Stimulated activated CD8-positive, alpha-beta memory T cell treated with anti-CD3 and anti-CD28 coated beads, Interleukin-12 subunit alpha, Interleukin-12 subunit beta, amount 100 ng/mL, for 1 hour (primary cell): ENCODE data around the gene KCNC1.

Experiments used
- DNase-seq: peaks from one replicate; pipeline ENCODE4 v3.0.0-alpha.2; 2020; ENCODE audit warnings: low read depth

Gene KCNC1

GRCh38 chr11:17738151-17738973 is 3.8 kb downstream of the KCNC1 start:
- DNase-seq = no peak

DNA sequence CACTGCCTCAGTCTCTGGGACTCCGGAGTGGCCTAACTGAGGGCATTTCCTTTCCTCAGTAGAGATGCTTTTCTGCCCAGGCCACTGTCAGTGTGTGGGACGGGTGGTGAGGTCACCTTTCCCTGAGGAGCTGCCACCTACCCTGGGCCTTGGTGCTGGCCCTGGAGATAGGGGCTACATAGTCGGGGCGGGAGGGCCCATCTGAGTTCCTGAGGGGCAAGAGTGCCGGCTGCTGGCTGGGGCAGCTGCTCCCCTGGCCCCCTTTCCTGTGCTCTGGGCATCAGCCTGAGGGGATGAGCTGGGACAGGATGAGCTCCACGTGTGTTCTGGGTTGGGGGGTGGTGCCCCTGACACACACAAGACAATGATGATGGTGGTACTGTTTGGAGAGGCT is 5.4 kb downstream of the KCNC1 start:
- DNase-seq = no peak

DNA sequence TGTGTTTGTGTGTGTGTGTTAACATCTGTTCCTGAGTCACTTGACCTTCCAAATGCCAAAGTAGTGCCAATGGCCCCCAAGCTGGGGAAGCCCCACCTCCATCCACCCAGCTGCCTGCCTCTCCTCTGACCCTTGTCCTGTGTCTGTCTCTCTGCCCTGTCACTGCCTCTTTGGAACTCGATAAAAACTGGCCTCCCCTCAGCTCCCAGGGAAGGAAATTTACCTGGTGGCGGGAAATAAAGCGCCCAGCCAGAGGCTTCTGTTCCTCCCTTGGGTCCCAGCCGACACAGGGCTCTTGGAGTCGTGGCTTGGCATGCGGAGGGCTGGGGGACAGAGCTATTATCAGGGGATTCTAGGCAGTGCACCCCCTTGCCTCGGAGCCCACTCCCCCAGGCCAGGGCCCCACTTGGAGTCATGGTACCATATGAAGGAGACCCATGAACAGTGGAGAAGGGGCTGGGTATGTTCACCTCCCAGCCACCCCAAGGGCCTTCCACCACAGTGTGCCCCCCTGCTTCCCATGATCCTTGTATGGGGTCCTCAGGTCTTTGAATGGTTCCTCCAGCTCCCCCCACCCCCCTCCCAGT is 6.2 kb downstream of the KCNC1 start:
- no peak for DNase-seq

GRCh38 chr11:17741487-17741886 is 6.9 kb downstream of the KCNC1 start:
- no peak for DNase-seq

GRCh38 chr11:17742019-17742418 is 7.4 kb downstream of the KCNC1 start:
- DNase-seq = no peak

- DNase-seq = no peak
Observed at GRCh38 chr11:17743026-17743807, 8.6 kb downstream of the KCNC1 start.

DNA sequence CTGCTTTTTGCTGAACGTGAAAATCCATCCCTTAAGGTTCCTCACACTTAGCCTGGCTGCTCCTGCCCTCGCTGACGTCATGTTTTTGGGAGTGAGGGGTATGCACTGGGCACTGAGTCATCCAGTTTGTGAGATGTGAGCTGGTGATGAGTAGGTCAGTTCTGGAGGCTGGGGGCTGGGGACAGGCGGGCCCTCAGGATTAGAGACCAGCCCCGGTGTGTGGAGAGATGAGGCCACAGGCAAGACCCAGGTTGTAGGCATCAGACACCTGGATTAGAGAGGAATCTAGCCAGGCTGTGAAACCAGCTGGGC is 9.2 kb downstream of the KCNC1 start:
- DNase-seq = no peak

DNA sequence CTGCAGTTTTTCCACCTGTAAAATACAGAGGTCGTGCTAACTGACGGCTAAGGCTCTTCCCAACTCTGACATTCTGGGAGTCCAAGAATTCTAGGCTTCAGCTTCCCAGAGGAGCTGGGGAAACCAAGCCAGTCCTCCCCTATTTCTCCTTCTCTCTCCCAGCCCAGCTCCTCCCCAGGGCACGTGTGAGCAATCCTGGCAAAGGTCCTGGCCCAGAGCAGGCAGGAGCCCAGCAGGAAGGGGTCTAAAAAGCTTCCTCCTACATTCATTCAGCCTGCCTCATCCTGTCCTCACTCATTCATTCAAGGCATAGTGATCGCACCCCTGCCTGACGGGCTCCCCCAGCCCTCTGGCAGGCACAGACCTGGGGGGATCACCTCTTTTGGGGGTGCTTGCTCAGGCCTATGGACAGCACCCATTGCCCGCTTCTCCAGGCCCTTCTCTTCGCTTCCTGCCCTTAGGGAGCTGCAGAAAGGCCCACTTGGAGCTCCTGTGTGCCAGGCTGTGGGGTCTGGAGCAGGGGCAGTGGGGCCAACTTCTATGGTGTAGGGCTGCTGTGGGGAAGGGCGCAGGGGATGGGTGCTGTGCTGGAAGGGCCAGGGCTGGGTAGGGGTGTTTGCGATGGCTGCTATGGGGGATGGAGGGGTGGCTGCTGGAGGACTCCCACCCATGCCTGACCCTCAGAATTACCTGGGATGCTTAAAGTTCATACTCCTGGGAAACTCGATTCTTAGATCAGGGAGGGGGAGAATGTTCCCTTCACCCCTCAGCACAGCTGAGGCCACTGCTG is 9.8 kb downstream of the KCNC1 start:
- no peak for DNase-seq

DNA sequence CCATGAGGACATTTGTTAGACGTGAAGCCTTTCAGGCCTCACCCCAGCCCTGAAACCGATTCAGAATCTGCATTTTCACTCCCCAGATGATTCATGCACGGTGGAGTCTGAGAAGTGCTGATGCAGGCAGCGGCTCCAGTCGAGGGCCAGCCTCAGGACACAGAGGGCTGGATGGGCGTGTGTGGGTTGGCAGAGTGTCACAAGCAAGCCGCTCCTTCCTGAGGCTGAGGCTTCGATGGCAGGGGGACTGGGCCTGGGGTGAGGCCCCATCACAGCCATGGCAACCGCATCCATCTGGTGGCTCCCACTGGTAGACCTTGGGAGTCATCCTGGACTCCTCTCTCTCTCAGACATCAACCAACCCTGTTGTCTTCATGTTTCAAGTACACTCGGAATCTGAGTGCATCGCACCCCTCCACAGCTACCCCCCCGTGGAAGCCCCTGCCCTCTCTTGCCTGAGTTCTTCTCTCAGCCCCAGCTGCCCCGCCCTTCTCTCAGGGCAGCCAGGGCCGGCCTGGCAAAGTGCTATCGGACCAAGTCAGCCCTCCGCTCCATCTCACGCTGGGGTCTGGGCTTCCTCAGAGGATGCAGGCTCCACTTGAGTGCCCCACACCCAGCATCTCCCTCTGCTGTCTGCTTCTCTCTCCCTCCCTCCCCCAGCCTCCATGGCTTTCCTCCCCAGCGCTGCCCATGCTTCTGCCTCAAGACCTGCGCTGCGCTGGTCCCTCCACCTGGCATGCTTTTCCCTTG is 10.6 kb downstream of the KCNC1 start:
- no peak for DNase-seq

- no peak for DNase-seq
Observed at GRCh38 chr11:17746096-17746495, 11.5 kb downstream of the KCNC1 start.

DNA sequence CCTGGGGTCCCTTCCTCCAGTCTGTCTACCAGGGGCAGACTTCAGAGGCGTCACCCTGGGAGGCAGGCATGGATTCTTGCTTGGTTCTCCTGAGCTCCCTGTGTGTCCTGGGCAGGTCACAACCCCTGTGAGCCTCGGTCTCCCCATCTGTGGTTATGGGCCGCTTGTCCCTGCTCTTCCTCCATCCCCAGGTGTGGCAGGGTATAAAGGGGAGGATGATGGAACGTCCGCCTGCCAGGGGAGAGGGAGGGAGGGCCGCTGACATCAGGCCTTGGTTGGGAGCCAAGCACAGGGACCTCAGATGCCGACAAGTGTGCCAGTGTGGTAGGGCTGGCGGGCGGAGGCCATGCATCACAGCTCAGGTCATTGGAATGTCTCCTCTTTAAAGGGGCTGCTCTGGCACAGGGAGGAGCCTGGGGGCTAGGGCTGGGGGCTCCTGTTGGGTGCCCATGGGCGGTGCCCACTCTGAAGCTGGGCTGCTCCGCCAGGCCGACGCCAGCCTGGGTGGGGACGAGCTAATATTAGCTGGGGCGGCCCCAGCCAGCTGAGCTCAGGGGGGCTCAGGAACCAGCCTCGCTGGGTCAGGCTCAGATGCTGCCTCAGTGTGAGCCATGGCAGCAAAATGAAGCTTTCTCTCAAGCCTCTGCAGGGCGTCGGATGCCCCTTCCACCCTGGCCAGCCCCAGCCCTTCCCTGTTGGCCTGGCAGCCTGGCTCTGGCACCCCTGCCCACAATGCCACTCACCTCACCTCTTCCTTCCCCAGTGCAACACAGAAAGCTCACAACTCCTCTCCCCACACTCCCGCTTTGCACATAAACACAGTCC is 12.8 kb downstream of the KCNC1 start:
- no peak for DNase-seq

GRCh38 chr11:17748044-17748443 is 13.5 kb downstream of the KCNC1 start:
- DNase-seq = no peak

DNA sequence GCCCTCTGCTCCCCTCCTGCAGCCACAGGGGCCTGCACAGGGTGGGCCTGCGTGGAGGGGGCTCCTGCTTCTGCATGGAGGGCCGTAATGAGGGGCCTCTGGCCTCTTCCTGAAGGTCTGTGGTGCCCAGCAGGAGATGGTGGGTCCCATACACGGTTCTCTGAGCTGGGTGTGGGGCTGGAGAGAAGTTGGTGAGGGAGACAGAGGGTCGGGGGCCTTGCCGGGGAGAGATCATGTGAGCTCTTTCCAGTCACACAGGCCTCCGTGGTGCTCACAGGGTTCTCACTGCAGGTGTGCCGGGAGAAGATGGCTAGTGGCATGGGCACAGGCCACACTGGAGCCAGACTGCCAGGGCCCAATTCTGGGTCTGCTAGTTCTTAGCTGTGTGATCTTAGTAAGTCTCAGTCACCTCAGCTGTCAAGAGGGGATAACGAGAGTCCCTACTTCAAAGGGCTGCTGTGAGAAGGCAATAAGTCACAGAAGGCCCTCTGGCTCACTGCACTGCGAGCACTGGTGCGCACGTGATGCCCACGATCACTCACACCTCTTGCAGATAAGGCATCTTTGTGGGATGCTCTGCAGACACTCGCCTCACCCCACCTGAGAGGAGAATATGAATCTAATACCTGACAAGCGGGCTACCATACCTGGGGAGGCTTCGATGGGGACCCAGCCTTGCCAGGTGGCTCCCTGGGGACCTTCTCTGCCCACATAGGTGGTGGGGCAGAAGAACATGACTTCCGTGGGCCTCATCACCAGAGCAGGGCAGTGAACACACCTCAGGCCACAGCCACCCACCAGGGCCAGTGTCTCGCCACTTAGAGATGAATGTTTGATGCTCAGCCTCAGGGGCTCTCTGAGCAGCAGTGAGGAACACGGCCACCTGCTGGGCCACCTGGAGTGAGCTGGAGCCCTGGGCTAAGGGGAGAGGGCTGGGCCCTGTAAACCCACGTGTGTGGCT is 14.5 kb downstream of the KCNC1 start:
- no peak for DNase-seq

DNA sequence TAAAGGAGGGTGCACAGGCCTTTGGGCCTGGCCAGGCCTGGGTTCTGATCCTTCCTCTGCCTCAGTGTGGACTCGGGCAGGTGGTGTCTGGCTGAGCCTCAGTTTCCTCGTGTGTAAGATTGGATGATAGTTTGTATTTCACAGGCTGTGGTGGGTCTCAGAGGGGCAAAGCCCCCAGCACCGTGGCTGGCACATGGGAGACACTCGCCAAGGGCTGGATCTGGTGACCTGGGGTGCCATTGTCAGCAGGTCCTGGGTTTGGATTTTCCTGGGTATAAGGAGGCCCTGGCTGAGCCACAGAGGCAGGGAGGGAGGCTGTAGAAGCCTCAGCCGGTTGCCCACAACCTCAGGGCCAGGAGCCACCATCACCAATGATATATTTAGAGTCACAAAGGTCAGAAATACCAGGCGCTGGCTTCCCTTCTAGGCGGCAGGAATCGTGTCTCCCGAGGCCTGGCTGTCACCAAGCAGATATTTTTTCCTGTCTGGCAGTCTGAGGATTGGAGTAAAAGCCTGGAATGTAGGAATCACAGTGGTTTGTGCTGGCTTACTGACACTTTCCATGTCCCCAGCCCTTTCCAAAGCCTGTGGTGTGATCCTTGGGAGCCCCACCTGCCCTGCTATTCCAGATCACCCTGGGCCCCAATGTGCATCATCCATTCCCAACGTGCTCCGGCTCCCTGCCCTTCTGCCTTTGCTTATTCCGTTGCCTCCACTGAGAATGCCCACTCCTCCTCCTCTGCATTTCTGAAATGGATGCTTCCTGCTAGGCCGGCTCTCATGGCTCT is 15.6 kb downstream of the KCNC1 start:
- no peak for DNase-seq

GRCh38 chr11:17750801-17751165 is 16.2 kb downstream of the KCNC1 start:
- no peak for DNase-seq

DNA sequence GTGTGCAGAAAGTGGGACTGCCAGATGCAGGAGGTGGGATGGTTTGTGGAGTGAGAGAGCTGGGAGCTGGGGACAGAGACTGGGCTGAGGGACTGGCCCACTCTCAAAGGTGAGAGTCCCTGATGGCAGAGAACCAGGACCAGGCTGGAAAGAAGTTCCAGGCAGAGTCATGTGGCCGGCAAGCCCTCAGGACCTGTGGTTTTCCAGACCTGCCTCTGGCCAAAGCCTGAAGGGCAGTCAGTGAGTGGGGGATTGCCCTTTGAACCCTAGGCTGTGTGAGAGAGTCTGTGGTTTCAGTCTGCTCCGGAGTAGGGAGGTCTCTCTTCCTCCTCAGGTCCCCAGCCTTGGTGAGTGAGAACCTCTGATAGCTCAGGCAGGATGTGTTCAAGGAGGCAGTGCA is 17.0 kb downstream of the KCNC1 start:
- DNase-seq = no peak

DNA sequence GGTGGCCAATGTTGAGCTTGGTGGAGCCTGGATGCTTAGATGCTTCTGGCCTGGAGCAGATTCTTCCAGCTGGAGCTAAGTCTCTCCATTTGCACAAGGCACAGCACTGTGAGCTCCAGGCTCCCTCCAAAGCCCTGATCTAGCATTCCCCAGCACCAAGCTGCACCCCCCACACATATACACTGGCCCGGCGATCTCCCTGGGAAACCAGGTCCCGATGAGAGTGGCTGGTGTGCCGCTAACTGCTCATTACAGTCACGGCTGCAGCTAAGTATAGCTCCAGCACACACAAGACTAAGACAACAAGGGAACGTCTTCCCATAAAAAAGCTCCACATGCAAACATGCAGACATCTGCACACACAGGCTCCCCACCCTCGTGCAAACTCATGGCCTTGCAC is 17.6 kb downstream of the KCNC1 start:
- no peak for DNase-seq

GRCh38 chr11:17753153-17753552 is 18.6 kb downstream of the KCNC1 start:
- DNase-seq = no peak

- DNase-seq = no peak
Observed at GRCh38 chr11:17753641-17754040, 19.1 kb downstream of the KCNC1 start.
